Measurements from ENCODE around the gene SMIM24.

Gene SMIM24

DNA sequence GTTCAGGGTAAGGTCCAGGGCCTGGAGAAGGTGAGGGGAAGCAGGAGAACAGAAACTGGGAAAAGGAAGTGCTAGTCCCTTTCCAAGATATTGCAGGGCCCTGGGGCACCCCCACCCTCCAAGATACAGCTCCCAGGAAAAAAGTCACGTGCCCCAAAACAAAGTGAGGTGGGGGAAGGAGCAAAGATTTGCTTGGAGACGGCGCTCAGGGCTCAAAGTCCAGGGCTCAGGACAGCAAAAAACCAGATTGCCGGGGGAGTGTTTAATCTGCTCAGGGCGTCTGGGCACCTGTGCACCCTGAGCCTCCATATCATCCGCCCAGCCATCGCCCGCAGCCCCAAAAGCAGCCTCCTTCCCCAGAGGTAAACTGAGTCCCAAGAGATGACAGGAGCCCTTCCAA, 6.3 kb downstream of the SMIM24 start:
- DNase-seq (ENCODE audit: low spot score): no peak

DNA sequence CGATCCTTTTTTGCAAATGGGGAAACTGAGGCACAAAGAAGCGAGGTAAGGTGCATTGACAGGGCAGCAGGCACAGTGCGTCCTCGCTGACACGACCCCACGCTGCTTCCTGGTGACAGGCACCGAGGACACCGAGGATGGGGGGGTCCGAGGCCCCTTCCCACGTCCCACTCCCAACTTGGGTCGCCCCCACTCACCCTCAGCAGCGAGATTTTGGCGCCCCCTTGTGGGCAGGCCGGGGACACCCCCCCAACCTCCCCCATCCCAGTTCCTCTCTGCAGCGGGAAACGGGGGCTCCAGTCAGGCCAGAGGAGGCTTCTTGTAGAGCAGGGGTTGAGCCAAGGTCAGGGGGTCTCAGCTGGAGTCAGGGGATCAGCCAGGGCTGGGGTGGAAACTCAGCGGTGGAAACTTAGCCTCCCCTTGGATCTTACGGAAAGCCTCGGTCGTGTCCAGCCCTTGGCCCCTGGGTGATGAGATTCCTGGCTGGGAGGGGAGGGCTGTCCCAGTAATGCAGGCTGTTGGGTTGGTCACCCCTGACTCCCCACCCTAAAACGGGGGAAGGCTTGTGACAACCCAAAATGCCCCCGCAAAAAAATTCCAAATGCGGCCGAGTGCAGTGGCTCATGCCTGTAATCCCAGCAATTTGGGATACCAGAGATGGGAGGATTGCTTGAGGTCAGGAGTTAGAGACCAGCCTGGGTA, 8.2 kb downstream of the SMIM24 start:
- no peak for DNase-seq (ENCODE audit: low spot score)

DNA sequence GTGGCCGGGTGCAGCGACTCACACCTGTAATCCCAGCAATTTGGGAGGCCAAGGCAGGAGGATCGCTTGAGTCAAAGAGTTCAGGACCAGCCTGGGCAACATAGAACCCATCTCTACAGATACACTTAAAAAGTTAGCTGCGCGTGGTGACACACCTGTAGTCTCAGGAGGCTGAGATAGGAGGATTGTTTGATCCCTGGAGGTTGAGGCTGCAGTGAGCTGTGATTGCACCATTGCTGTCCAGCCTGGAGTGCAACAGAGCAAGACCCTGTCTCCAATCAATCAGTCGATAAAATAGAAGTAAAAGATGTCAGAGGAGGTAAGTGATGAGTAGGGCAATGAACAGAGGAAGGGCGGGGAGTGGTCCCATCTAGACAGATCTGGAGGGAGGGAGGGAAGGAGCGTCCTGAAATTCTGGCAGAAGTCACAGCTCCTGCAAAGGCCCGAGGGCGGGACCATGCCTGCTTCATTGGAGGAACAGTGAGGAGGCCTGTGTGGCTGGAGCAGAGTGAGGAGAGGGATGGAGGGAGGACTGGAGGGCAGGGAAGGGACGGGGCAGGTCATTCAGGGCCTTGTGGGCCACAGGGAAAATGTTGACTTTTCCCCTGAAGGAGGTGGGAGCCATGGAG, 9.7 kb downstream of the SMIM24 start:
- no peak for DNase-seq (ENCODE audit: low spot score)

DNA sequence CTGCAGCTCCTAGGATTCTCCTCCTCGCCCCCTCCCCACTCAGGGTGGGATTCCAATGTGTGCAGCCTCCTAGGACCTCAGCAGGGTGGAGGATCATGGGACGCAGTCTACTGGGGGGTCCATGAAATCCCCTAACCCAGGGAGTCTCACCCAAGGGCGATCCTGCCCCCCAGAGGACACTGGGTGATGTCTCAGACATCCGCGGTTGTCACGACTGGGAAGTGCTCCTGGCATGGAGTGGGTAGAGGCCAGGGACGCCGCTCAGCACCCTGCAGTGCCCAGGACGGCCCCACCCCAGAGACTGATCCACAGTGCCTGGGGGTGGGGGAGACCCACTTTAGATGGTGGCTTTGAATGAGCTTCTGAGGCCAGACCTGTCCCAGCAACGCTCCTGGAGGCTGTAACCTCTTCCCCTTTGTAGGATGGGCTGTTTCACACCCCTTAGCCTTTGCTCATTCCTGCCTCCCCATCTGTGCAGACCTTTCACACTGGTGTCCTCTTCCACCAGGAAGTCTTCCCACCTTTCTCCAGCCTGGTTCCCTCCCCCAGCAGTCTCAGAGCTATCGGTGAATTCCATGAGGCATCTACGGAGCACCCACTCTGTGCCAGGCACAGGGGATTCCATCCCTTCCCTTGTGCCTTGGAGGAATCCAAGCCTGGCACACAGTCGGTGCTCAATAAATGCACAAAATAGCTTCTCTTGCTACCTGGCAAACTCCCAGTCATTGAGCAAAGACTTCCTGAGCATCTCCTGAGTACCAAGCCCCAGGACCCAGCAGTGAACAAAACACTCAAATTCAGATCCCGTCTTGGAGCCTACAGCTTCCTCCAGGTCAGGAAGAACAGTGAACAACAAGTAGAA, 10.5 kb downstream of the SMIM24 start:
- no peak for DNase-seq (ENCODE audit: low spot score)

DNA sequence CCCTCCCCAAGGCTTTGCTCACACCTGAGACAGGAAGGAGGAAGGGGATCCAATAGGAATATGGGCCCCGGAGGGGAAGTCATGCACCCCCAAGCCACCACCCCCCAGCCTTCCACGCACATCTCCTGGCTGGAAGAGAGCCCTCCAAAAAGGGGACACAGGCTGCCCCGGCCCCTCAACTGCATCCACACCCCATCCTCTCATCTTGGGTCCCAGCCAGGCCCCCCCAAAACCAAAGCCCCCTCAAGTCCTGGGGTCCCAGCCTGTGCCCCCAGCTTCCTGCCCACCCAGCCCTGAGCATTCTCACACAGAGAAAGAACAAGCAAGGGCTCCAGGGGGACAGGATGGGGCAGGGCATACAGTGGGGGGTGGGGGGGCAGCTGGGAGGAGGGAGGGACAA, 12.1 kb downstream of the SMIM24 start:
- no peak for DNase-seq (ENCODE audit: low spot score)

DNA sequence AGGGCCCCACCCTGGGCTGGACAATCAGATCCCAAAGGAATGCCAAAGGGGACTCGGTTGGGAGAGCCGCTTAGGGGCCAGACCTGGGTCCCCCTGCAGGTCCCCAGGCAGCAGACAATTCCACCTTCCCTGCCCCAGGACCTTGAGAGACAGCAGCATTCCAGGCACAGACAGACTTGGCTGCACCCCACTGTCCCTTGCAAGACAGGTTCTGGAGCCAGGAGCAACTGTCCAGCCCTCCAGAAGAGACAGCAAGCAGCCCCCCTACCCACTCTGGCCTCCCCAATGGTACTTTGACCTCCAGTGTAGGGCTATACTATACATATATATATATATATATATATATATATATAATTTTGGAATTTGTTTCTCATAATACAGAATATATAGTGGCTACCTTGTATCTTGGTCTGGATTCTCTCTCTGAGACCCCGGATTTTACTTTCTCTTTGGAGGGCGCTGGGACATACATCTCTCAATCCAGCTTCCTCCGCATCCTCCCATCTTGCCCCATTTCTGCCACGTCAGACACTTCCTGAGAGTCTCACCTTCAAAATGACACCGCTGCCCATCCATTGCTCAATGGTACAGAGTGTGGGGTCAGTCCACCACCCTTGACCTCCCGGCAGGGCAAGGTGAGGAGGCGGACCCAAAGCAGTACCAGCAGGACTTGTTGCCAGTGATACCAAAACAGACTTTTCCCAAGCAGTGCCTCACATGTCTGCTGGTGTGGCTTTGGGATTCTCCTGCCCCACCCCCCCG, 12.7 kb downstream of the SMIM24 start:
- DNase-seq (ENCODE audit: low spot score): no peak

DNA sequence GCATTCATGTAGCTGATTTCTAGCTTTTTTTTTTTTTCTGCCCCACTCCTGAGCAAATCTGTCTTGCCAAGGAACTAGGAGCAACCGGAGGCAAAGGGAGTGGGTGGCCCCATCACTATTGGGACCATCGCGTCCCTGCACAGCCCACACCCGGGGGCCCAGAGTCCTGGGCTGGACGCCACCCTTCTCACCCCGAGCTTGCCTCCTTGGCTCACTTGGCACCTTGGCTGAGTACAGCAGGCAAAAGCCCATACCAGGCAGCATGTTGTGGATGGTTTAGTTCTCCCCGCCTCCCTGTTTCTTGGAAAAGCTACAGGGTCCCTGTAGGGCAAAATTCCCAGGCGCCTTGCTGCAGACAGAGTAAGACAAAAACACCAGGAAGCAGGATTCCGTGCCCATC, 13.7 kb downstream of the SMIM24 start:
- DNase-seq (ENCODE audit: low spot score): no peak

DNA sequence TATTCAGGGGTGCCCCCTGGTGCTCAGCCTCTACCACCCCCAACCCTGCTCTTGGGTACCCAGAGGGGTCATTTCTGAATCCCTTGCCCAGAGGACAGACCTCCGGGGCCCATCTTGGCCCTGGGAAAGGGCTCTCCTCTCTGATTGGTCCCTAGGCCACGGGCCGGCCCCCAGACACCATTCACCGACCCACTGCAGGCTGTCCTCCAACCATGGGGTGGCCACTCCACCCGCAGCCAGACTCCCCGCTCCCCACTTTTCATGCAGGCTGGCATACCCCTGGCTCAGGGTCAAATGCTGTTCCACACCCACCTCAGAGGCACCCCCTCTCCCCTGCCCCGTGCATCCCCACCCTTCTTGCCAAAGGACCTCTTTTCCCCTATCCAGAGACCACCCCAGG, 14.8 kb downstream of the SMIM24 start:
- DNase-seq (ENCODE audit: low spot score): no peak

DNA sequence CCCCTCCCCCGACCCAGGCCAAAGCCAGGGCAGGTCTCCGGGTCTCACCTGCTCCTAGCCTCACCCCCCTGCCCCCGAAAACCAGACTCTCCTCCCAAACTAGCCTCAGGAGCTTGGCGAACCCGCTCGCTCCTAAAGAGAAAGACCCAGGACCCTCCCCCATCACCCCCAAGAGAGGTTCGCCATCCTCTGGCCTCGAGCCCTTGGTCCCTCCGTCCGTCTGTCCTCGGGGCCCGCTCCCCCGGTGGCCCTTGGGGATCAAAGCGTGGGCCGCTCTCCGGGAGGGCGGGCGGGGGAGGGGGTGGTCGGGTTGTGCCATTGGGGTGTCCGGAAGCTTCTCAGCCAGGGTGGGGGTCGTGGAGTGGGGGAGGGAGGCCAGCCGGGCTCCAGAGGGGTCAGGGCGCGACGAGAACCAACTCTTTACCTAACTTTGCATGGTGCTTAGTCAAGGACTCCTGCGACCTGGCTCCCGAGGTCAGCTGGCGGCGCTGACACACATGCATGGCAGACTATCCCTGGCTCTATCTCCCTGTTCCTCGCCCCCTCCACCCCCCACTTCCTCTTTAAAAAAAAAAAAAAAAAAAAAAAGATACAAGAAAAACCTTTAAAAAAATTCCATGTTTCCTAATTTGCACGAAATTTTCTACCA, 15.6 kb downstream of the SMIM24 start:
- no peak for DNase-seq (ENCODE audit: low spot score)

DNA sequence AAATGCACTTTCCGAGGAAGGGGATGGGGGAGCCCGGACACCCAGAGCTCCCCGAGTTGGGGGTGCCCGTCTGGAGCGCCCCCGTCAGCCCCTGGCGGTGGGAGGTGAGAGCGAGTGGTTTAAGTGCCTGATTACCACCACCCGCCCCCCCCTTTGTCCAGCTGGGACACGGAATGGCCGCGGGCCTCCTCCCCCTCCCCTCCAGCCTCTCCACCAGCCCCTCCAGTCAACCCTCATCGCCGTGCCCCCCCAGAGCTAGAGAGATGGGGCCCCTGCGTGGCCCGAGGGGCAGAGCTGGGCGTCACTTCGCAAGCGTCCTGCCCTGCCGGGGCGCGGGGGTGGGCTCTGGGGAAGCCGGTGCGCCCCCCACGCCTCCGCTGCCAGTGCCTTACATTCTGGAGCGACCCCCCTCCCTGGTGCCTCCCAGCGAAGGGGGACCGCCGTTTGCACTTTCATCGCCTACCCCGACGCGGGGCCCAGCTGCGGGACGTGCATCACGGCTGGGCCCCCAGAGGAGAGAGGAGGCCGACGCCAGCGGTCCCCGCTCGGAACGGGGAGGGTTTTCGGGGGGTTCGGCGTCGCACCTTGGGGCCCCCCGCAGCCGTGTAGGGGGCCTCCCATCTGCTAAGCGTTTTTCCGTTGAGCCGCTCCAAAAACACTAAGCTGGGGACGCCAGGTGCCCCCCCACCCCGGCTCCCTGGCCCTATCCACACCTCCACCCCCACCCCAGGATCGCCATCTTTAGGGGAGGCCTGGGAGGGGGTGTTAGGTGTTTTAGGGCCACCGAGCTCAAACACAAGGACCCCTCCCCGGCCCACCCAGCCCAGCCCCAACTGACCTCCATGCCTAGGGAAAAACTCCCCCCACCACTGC, 16.4 kb downstream of the SMIM24 start:
- DNase-seq (ENCODE audit: low spot score): no peak

DNA sequence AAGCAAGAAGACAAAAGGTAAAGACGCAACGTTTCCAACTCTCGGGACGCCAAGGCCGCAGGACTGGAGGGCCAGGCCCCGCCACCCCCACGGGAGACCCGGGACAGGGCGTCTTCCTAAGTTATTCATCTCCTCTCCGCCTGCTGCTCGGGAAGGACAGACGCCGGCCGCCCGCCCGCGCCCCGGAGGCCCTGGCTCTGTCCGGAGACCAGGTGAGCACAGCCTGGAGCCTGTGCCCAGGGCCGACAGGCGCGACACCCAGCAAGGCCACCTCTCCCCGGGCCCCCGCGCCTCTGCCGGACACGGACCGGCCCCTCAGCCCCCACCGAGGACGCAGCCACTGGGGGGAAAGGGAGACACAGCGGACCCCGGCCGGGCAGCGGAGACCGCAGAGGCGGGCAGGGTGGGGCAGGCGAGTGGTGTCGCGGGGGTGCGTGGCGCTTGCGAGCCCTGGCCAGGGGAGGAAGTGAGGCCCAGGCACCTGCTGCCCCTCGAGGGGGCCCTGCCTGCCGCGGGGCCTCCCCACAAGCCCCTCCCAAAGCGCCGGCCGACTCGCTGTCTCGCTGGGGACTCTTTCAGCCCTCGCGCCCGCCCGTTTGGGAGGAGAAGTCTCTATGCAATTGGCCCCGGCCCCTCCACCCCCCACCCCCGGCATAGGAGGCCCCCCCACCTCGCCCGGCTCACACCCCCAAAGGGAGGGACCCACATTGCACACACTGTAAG, 17.2 kb downstream of the SMIM24 start:
- DNase-seq (ENCODE audit: low spot score): no peak

DNA sequence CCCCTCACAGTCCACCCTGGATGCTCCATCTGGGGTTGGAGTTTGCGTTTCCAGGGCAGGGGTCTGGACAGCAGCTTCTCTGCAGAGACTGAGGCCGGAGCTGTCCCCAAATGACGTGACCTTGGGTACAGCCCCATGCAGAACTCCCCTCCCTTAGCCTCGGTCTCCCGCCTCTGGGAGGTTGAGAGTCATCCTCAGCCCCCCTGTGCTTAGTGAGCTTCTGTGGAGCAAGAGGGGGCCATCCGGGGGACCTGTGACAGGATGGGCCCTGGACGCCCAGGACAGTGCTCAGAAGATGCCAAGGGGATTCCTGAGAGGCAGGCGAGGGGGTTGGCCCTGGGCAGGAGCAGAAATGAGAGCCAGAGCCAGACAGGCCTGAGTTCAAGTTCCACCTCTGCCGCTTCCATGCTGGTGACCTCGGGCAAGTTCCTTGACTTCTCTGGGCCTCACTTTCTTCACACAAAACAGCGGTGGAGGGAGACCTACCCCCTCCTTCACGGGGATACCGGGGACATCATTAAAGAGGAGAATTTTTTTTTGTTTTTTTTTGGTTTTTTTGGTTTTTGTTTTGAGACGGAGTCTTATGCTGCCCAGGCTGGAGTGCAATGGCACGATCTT, 20.3 kb downstream of the SMIM24 start:
- DNase-seq (ENCODE audit: low spot score): no peak

DNA sequence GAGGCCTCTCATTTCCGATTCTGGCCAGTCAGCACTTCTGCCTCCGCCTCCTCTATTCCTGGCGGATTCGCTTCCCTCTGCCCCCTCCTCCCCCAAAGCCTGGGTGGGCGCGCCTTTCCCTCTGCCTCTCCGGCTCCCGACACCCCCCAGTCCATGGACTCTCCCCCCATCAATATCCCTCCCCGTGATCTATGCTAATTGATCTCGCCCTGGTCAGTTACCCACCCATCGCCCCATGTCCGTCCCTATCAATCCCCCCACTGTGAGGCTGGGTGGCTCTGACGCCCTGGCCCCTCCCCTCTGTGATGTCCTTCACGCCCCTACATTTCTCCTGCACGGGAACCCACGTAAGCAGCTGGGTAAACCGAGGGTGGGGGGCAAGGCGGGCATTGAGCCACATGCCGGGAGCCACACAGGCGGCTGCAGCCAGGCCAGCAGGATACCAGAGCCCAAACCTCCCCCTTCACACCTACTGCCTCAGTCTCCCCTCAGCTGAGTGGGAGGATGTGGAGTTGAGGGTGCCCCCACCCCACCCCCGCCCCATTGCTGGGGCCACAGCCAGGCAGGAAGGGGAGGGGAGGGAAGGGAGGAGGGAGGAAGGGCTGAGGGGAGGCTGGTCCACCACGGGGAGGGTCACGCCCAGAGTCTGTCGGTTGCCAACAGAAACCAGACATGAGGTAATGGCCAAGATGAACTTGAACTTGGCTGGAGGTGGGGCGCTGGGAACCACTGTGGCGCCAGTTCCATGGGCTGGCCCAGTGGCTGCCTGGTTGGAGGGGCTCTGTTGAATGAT, 21.0 kb downstream of the SMIM24 start:
- peak; percentile 91 for DNase-seq (ENCODE audit: low spot score)

DNA sequence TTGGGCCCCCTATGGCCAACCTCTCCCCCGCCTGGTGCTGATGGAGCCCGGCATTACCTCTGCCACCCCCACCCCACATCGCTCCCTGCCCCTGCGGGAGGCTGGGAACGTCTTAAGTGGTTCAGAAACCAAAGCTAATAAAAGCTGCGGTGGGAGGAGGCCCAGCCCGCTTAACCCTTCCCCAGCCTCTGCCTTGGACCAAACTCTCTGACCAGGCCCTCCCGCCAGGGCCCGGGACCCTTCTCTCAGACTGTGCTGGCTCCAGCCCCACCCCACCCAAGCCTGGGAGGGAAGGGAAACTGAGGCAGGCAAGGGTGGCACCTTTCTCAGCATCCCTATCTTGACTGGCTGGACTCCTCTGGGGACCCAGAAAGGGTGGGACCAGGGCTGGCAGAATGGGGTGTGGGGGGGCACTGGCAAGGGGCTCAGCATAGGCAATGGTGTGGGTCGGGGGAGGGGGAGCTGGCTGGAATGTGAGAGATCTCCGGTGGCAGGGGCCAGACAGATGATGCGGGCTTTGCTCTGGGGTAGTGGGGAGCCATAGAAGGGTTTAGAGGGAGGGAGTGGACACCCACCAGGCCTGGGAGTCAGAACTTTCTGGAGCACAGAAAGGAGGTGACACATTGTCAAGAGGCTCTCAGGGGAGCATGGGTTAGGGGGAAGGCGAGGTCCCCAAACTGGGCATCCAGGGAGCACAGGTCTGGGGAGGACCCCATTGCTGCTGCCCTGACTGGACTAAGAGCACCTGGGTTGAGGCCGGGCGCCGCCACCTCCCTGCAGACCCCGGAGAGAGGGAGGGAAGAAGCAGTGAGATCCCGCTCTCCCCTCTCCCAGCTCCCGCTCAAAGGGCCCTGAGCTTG, 21.9 kb downstream of the SMIM24 start:
- no peak for DNase-seq (ENCODE audit: low spot score)

DNA sequence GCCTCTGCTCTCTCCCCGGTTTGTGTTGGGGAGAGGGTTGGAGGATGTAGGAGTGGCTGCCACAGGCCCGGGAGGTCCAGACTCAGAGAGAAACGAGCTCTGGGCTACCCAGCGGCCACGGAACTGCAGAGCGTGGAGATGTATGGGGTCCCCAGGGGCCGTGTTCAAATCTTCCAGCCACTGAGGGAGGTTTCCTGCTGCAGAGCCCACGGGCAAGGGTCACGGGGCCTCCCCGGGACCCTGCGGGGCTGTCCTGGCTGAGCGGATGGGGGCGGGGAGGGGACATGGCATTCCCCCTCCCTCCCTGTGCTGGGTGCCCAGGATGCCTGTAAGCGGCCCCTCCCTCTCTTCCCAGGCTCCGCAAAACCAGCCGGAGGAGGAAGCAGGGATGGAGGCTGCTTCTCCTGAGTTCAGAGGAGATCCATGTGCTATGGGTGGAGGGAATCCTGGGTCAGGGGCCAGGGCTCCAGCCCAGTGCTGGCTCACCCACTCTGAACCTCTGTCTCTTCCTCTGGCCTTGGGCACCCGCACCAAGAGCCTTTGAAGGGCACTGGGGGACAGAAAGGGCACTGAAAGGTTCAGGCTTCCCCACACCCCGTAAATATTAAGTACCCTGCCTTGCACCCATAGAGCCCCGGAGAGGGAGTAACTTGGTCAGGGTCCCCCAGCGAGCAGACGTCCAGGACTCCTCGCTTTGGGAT, 22.6 kb downstream of the SMIM24 start:
- no peak for DNase-seq (ENCODE audit: low spot score)

DNA sequence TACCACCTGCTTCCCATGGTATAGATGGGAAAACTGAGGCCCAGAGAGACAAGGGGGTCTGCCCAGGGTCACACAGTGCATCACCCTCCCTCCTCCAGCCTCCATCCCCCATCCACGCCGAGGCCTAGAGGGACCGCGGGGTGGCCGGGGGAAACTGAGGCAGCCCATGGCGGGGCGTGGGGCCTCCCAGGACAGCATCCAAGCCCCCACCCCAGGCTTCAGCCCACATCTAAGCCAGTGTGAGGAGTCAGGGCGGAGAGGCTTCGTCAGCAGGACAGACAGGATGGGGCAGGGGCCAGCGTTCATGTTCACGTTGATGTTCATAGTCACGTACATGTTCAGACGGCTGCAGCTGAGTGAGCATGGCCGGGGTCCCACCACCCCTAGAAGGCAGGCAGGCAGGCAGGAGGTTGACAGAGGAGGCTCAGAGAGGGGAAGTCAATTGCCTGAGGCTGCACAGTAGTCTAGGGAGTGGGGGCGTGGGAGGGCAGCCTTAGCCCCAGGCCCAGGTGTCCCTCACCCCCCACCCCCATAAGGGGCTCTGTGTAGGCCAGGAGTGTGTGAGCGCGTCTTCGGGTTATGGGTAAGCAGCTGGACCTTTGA, 23.3 kb downstream of the SMIM24 start:
- no peak for DNase-seq (ENCODE audit: low spot score)

Data from kidney capillary endothelial cell (primary cell).